Neural progenitor cell (in vitro differentiated cells): ENCODE measurements around the gene CCL13.

Experiments
- CTCF ChIP-seq: fragments of 200-600 bp; sonication (generic); IDR thresholded peaks from 2 replicates; pipeline ENCODE4 v1.5.1; 2017; ENCODE audit warnings: antibody characterized with exemption, mild to moderate bottlenecking
- EZH2 ChIP-seq: fragments of 200-600 bp; sonication (generic); IDR thresholded peaks from 2 replicates; pipeline ENCODE4 v1.6.1; 2017; ENCODE audit warnings: antibody characterized with exemption, mild to moderate bottlenecking, moderate library complexity
- EZH2phosphoT487 ChIP-seq: fragments of 200-600 bp; sonication (generic); IDR thresholded peaks from 2 replicates; pipeline ENCODE4 v1.6.1; 2017; ENCODE audit warnings: antibody characterized with exemption

DNA sequence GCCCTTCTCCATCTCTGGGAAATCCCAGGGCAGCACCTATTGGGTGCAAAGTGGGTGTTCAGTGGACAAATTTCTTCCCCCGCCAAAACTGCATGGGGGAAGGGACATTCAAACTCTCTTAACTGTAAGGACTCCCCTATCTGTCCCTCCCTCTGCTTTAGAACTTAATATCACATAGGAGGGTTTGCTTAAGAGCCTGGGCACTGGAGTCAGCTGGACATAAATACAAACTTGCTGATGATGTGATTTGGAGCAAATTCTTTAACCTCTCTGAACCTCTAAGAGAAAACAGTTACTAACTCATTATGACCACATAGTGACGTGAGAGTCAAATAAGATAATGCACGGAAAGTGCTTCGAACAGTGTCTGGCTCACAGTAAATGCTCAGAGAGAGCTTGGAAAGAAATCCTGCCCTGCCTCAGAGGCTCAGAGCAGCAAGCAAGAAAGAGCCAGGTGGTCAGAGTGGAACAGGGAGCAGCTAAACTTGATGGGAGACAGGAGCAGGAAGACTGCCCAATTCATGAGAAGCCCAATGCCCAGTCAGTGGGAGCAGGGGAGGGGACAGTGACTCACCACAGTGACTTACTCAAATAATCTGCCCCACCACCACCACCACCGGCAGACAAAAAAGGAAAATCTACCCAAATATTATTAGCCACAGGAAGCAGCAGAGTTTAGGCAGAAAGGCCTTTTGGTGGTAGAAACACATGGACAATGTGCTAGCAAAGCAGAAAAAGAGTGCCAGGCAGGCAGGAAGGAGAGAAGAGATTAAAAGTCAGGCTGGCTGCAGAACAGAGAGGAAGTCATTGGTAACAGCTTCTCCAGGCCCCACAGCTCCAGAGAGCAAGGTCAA, 30.6 kb downstream of the CCL13 start:
- no peak for TF ChIP-seq EZH2
- no peak for TF ChIP-seq CTCF
- no peak for TF ChIP-seq EZH2phosphoT487
